OCI-LY3 (cell line): Measurements from ENCODE around the gene POLR2B.

Experiments
- CTCF ChIP-seq: fragments of 200-600, 300-600 bp; sonication (generic); IDR thresholded peaks from 2 replicates; pipeline ENCODE4 v1.5.1; 2014; ENCODE audit warnings: antibody characterized with exemption, low read length, low read depth
- EZH2phosphoT487 ChIP-seq: fragments of 200-600 bp; shearing (Covaris generic); IDR thresholded peaks from 2 replicates; pipeline ENCODE4 v1.6.1; 2018; ENCODE audit warnings: antibody characterized with exemption, mixed run types, low read depth

DNA sequence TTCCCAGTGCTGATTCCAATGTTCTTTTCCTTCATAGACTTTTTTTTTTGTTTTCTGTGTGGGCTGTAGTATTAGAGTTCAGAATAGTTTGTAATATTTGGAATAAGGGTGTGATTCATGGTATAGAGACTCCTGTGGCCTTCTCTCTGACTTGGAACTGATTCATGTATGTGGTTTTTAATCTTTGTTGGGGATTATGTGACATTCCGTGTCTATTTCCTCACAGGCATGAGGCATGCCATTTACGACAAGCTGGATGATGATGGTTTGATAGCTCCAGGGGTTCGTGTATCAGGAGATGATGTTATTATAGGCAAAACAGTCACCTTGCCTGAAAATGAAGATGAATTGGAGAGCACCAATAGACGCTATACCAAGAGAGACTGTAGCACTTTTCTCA is 44.4 kb downstream of the POLR2B start:
- TF ChIP-seq CTCF (no peak), EZH2phosphoT487 (no peak)
